Natural killer cell (primary cell): Measurements from ENCODE around the gene ATXN10. TPM values are rescaled to one million over a fixed set of nuclear protein-coding genes. Genes with fewer than 3 reads are reported as not detected.

Experiments used
- ATAC-seq, 3 donors: fragments of 150-1000 bp in 2 of 3; fragments of 200-7000 bp in 1 of 3; cut with Tn5 transposase; 1 replicate in 1 of 3; 2 replicates in 2 of 3; pipeline ENCODE4 v1.10.0; 2021; ENCODE audit warnings: mild to moderate bottlenecking in 2 of 3, moderate library complexity in 2 of 3
- DNase-seq, 2 donors: peaks; one replicate each; pipeline versions ENCODE4 v3.0.0 to v3.0.0-alpha.2; 2013 to 2021; ENCODE audit warnings: mixed read lengths in 1 of 2
- H3K27ac ChIP-seq: one replicate; pipeline ENCODE4 v1.5.1; 2013; ENCODE audit warnings: mild to moderate bottlenecking, low read length
- H3K27me3 ChIP-seq: one replicate; pipeline ENCODE4 v1.6.1; 2013; ENCODE audit warnings: low read length; ENCODE audit not compliant: control insufficient read depth, insufficient read depth
- H3K36me3 ChIP-seq: one replicate; pipeline ENCODE4 v1.6.1; 2013; ENCODE audit warnings: low read length; ENCODE audit not compliant: control insufficient read depth, insufficient read depth
- H3K4me1 ChIP-seq: one replicate; pipeline ENCODE4 v1.6.1; 2013; ENCODE audit warnings: low read length; ENCODE audit not compliant: control insufficient read depth, insufficient read depth
- H3K4me3 ChIP-seq: one replicate; pipeline ENCODE4 v1.5.1; 2013; ENCODE audit warnings: low read length
- H3K9me3 ChIP-seq: one replicate; pipeline ENCODE4 v1.6.1; 2013; ENCODE audit warnings: low read length; ENCODE audit not compliant: control insufficient read depth, insufficient read depth
- H3K27ac Mint-ChIP-seq, 2 donors: one replicate each; pipeline ENCODE4 v1.8.0; 2022; ENCODE audit warnings: mild to moderate bottlenecking in 2 of 2, mixed read lengths in 2 of 2, moderate library complexity in 1 of 2
- H3K27me3 Mint-ChIP-seq, 2 donors: one replicate each; pipeline ENCODE4 v1.8.0; 2022; ENCODE audit warnings: low read depth in 2 of 2, mixed read lengths in 2 of 2
- H3K36me3 Mint-ChIP-seq: one replicate; pipeline ENCODE4 v1.8.0; 2022; ENCODE audit warnings: mixed read lengths
- H3K4me1 Mint-ChIP-seq, 2 donors: one replicate each; pipeline ENCODE4 v1.8.0; 2022; ENCODE audit warnings: mixed read lengths in 2 of 2
- H3K4me3 Mint-ChIP-seq: one replicate; pipeline ENCODE4 v1.8.0; 2022; ENCODE audit warnings: mild to moderate bottlenecking, moderate library complexity, mixed read lengths
- H3K9me3 Mint-ChIP-seq, 2 donors: one replicate each; pipeline ENCODE4 v1.8.0; 2022; ENCODE audit warnings: mixed read lengths in 2 of 2
- WGBS: methylation state at CpG from one replicate; pipeline ENCODE4 v1.1.7; 2013; ENCODE audit warnings: missing lambda C conversion rate; ENCODE audit not compliant: insufficient coverage; 5-methylcytosine and 5-hydroxymethylcytosine counted together
- intact Hi-C: fragments of 100-400 bp; cut with micrococcal nuclease; formaldehyde crosslinking; loops from one replicate; pipeline ENCODE4 v1.14.2; 2022
- total RNA-seq, 4 donors: library from RNA; stranded (reverse); fragments of 120-200 nt in 1 of 4; gene quantifications; one replicate each; pipeline versions ENCODE4 v1.2.3 to v1.2.4, GENCODE V29; 2013 to 2022
- TF ChIP-seq, protein P1 (sequence below): fragments of 200-600 bp; IDR thresholded peaks from one replicate; pipeline ENCODE4 v1.8.0; 2022; ENCODE audit warnings: antibody characterized with exemption

ATXN10 gene
- total RNA-seq, 3 donors from 2014 or later (not counting 1 experiment from before 2014, with no cell fraction given), result 79.3 to 90.5 (median 88.8) TPM

DNA sequence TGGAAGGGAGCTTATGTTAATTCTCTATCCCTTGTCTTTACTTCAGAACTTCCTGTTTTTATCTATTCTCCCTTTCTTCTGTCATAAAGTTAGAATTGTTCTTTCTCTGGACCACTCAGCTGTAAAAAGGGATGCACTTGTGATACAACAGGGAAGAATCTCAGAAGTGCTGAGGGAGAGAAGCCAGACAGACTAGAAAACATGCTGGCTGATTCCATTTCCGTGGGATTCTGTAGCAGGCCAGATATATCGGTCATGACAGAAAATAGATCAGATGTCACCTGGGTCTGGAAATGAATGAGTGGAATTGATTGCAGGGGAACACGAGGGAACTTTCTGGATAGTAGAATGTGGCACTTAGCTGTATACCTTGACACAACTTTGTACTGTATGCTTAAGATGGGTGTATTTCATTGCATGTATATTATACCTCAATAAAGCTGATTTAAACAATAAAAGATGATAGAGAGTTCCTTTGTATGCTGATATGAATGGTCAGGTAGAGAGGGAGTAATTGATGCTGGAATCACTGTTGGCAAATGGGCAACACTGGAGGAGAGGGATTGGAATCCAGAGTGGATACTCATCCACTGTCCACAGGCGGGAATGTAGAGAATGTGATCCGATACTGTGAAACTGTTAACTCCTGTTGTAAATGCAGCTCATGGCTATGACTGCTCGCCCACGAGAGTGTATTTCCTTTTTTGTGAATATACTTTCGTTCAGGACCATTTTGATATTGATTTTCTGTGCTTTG lies 59.6 kb downstream of the ATXN10 start:
- ATAC-seq, result no peak
- WGBS, result 96% methylated on average over 8 of the region's 8 CpGs
- no peak overlapping the region for H3K4me3 ChIP-seq
- Mint-ChIP-seq H3K27me3 (no peaks in the 10 kb centered on the region), H3K27ac (no peak overlapping the region), H3K4me3 (no peak overlapping the region), H3K36me3 (no peaks in the 10 kb centered on the region), H3K4me1 (peaks cover 14 to 18% of the 10 kb centered on the region in 2 donors), H3K9me3 (no peaks in the 10 kb centered on the region)
- no peaks in the 10 kb centered on the region for H3K4me1 ChIP-seq
- no peak overlapping the region for H3K27ac ChIP-seq
- H3K36me3 ChIP-seq, result peaks cover 16% of the 10 kb centered on the region
- TF ChIP-seq, protein P1, sequence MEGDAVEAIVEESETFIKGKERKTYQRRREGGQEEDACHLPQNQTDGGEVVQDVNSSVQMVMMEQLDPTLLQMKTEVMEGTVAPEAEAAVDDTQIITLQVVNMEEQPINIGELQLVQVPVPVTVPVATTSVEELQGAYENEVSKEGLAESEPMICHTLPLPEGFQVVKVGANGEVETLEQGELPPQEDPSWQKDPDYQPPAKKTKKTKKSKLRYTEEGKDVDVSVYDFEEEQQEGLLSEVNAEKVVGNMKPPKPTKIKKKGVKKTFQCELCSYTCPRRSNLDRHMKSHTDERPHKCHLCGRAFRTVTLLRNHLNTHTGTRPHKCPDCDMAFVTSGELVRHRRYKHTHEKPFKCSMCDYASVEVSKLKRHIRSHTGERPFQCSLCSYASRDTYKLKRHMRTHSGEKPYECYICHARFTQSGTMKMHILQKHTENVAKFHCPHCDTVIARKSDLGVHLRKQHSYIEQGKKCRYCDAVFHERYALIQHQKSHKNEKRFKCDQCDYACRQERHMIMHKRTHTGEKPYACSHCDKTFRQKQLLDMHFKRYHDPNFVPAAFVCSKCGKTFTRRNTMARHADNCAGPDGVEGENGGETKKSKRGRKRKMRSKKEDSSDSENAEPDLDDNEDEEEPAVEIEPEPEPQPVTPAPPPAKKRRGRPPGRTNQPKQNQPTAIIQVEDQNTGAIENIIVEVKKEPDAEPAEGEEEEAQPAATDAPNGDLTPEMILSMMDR, result no peak
- intact Hi-C loops, result no loop called here
- H3K9me3 ChIP-seq, result no peaks in the 10 kb centered on the region
- no peak for DNase-seq
- H3K27me3 ChIP-seq, result no peaks in the 10 kb centered on the region

DNA sequence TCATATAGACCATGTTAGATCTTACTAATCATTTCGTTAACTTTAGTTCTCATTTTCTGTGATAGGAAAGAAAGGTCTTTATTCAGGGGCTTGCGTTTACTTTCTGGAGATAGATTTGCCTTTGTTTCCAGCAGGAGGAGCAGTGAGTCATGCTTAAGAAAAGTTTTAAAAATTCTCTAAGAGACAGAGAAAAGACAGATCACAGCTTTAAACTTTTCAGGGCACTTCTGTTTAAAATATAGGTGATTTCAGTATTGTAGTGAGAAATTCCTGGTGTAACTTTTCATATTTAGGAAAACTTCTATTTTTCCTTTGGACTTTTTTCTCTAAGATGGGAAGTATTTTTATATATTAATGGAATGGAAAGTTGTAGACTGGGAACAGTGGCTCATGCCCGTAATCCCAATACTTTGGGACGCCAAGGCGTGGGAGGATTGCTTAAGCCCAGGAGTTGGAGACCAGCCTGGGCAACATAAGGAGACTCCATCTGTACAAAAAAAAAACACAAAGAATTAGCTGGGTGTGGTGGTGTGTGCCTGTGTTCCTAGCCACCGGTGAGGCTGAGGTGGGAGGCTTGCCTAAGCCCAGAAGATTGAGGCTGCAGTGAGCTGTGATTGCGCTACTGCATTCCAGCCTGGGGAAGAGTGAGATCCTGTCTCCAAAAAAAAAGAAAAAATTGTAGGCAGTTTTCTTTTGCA lies 60.3 kb downstream of the ATXN10 start:
- peaks cover 16% of the 10 kb centered on the region for H3K36me3 ChIP-seq
- H3K9me3 ChIP-seq, result no peaks in the 10 kb centered on the region
- H3K9me3 Mint-ChIP-seq, result no peaks in the 10 kb centered on the region
- H3K27me3 Mint-ChIP-seq, result no peaks in the 10 kb centered on the region
- H3K27ac Mint-ChIP-seq, result no peak overlapping the region
- no peak overlapping the region for H3K27ac ChIP-seq
- no peak for ATAC-seq
- 94% methylated on average over 7 of the region's 7 CpGs for WGBS
- TF ChIP-seq, protein P1, result no peak
- intact Hi-C loops, result no loop called here
- H3K4me3 ChIP-seq, result no peak overlapping the region
- H3K4me1 ChIP-seq, result no peaks in the 10 kb centered on the region
- peaks cover 8 to 11% of the 10 kb centered on the region in 2 donors for H3K4me1 Mint-ChIP-seq
- no peak overlapping the region for H3K4me3 Mint-ChIP-seq
- no peaks in the 10 kb centered on the region for H3K27me3 ChIP-seq
- DNase-seq, result no peak
- H3K36me3 Mint-ChIP-seq, result no peaks in the 10 kb centered on the region

DNA sequence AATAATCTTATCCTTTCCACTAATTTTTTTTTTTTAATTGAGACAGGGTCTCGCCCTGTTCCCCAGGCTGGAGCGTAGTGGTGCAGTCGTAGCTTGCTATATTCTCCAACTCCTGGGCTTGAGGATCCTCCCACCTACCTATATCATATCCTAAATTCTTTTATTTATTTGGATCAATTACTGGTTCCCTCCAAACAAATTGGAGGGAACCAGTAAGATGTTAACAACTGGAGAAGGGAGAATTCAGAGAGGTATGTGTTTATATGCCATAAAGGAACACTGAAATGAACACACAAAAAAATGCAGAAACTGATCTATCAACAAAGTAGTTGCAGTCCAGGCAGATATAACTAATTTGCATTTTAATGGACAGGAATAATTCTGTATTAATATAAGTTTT lies 63.6 kb downstream of the ATXN10 start:
- ATAC-seq (no peak), DNase-seq (no peak)
- Histone ChIP-seq H3K36me3 (peaks cover 28% of the 10 kb centered on the region), H3K9me3 (no peaks in the 10 kb centered on the region), H3K4me1 (no peaks in the 10 kb centered on the region), H3K27ac (no peak overlapping the region), H3K27me3 (no peaks in the 10 kb centered on the region), H3K4me3 (no peak overlapping the region)
- TF ChIP-seq, protein P1, result no peak
- intact Hi-C loops, result no loop called here
- H3K4me1 Mint-ChIP-seq, result peaks cover 10 to 11% of the 10 kb centered on the region in 2 donors
- H3K27me3 Mint-ChIP-seq, result no peaks in the 10 kb centered on the region
- H3K36me3 Mint-ChIP-seq, result peaks cover 11% of the 10 kb centered on the region
- no peaks in the 10 kb centered on the region for H3K9me3 Mint-ChIP-seq
- 100% methylated on average over 3 of the region's 3 CpGs for WGBS
- H3K4me3 Mint-ChIP-seq, result no peak overlapping the region
- no peak overlapping the region for H3K27ac Mint-ChIP-seq
